Endodermal cell (in vitro differentiated cells): ENCODE data around the gene ARSA. TPM values are rescaled to one million over a fixed set of nuclear protein-coding genes. Genes with fewer than 3 reads are reported as not detected.
A peak's percentile ranks its signal among the peaks of the same experiment; 100 is the strongest.

Source experiments
- DNase-seq: peaks from one replicate; pipeline ENCODE4 v3.0.0-alpha.2; 2017
- H3K27ac ChIP-seq: 2 replicates; pipeline ENCODE4 v1.5.1; 2013; ENCODE audit warnings: mild to moderate bottlenecking, low read depth, low read length, moderate library complexity
- H3K27me3 ChIP-seq: 2 replicates; pipeline ENCODE4 v1.6.1; 2013; ENCODE audit warnings: mild to moderate bottlenecking, low read length, moderate library complexity; ENCODE audit not compliant: insufficient read depth, control insufficient read depth, poor library complexity, severe bottlenecking
- H3K36me3 ChIP-seq: 2 replicates; pipeline ENCODE4 v1.7.0; 2013; ENCODE audit warnings: mild to moderate bottlenecking, low read length, moderate library complexity; ENCODE audit not compliant: control insufficient read depth, insufficient read depth
- H3K4me1 ChIP-seq: one replicate; pipeline ENCODE4 v1.7.0; 2013; ENCODE audit warnings: low read length; ENCODE audit not compliant: control insufficient read depth, insufficient read depth
- H3K4me3 ChIP-seq: 2 replicates; pipeline ENCODE4 v1.5.1; 2013; ENCODE audit warnings: mild to moderate bottlenecking, low read length, moderate library complexity
- H3K9ac ChIP-seq: 2 replicates; pipeline ENCODE4 v1.6.1; 2013; ENCODE audit warnings: mild to moderate bottlenecking, low read length, moderate library complexity; ENCODE audit not compliant: poor library complexity, severe bottlenecking; ENCODE audit errors: extremely low read depth
- H3K9me3 ChIP-seq: 2 replicates; pipeline ENCODE4 v1.6.1; 2013; ENCODE audit warnings: mild to moderate bottlenecking, low read length, moderate library complexity; ENCODE audit not compliant: control insufficient read depth
- H3K27ac Mint-ChIP-seq: 2 replicates; pipeline ENCODE4 v1.8.0; 2020; ENCODE audit warnings: mixed read lengths
- H3K27me3 Mint-ChIP-seq: 2 replicates; pipeline ENCODE4 v1.8.0; 2021; ENCODE audit warnings: mild to moderate bottlenecking, mixed read lengths; ENCODE audit not compliant: insufficient read depth
- H3K36me3 Mint-ChIP-seq: 2 replicates; pipeline ENCODE4 v1.8.0; 2020; ENCODE audit warnings: low read depth, mixed read lengths
- H3K4me1 Mint-ChIP-seq: 2 replicates; pipeline ENCODE4 v1.8.0; 2020; ENCODE audit warnings: mixed read lengths
- H3K4me3 Mint-ChIP-seq: 2 replicates; pipeline ENCODE4 v1.8.0; 2020; ENCODE audit warnings: mild to moderate bottlenecking, moderate library complexity, mixed read lengths
- H3K9me3 Mint-ChIP-seq: 2 replicates; pipeline ENCODE4 v1.8.0; 2020; ENCODE audit warnings: mild to moderate bottlenecking, mixed read lengths
- WGBS, 2 experiments: methylation state at CpG; one replicate each; pipeline versions ENCODE4 v1.1.5 to v1.1.7; 2013; ENCODE audit warnings: missing lambda C conversion rate in 2 of 2, mixed read lengths in 1 of 2; ENCODE audit not compliant: insufficient coverage in 1 of 2, insufficient read length in 1 of 2; 5-methylcytosine and 5-hydroxymethylcytosine counted together
- total RNA-seq, 2 donors: library from RNA; stranded (reverse); fragmentation: NEBNext Ultra II Directional in 1 of 2; extraction: Animal tissue kit (Norgen Biotek cat#: 25700) in 1 of 2; gene quantifications; 2 replicates in 1 of 2; 3 replicates in 1 of 2; pipeline ENCODE4 v1.2.1, GENCODE V29; 2021
- TF ChIP-seq, protein P1 (sequence below): fragments of 200-600 bp; sonication (generic); conservative IDR thresholded peaks from 2 replicates; pipeline ENCODE4 v1.5.0; 2021; ENCODE audit warnings: antibody characterized with exemption, mild to moderate bottlenecking

Gene ARSA
- total RNA-seq, 2 donors from 2014 or later, result 28.6 to 30.6 TPM

DNA sequence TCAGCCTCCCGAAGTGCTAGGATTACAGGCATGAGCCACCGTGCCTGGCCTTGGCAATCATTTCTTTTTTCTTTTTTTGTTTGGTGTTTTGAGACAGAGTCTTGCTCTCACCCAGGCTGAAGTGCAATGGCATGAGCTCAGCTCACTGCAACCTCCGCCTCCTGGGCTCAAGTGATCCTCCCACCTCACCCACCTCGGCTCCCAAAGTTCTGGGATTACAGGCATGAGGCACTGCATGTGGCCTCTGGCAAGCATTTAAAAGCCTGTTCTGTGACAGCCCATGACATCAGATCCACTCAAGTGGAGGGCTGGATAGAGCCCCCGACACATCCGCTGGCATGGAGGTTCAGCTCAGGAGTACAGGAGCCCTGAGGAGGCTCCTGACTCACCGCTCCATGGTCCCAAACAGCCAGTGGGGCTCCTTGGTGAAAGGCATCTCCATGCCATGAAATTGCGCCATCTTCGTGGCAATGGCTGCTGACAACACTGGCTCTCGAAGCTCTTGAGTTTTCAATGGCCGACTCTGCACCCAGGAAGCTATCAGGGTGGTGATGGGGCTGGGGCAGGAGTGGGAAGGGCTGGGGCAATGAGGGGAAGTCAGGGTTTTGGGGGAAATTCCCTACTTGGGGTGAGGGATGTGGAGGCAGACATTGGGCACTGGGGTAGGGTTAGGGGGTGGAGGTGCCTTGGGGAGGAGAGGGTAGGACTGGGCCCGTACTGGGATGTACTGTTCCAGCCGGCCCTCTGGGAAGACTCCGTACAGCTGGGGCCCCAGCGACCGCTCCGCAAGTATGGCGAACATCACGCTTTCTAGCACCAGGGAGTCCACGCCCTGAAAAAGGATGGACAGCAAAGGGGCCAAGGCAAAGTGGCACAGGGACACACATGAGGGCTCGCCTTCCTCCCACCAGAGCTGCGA is 46.7 kb downstream of the ARSA start:
- 95 to 98% methylated on average over 20 to 22 of the region's 22 CpGs for WGBS, 2 experiments
- DNase-seq, result no peak
- H3K4me1 Mint-ChIP-seq, result peaks cover 12% of the 10 kb centered on the region

DNA sequence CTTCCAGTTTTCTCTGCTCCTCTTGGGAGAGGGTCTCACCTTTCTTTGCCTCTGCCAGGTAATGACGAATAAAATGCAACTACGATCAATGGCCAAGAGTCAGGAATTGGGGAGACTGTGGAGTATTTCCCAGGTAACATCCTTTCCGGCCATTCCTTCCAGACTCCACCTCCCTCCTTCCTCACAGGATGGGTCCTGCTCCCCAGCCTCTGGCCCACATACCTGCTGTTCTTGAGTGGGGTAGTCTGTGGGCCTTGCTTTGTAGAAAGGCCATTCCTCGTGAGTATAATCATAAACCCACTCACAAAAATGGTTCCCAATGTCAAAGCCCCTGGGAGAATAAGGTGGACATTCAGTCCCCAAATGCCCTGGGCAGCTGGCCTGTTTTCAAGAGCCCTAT is 48.2 kb downstream of the ARSA start:
- DNase-seq, result no peak
- H3K9ac ChIP-seq, result no peak overlapping the region
- H3K4me3 ChIP-seq, result no peak overlapping the region
- no peaks in the 10 kb centered on the region for H3K27me3 Mint-ChIP-seq
- H3K36me3 ChIP-seq, result peaks cover 34% of the 10 kb centered on the region
- H3K9me3 ChIP-seq, result no peaks in the 10 kb centered on the region
- WGBS, 2 experiments, result 86 to 100% methylated on average over 2 to 4 of the region's 4 CpGs
- H3K27ac Mint-ChIP-seq, result peak overlapping the region; percentile 7
- H3K4me1 Mint-ChIP-seq, result peaks cover 10% of the 10 kb centered on the region
- no peaks in the 10 kb centered on the region for H3K27me3 ChIP-seq
- peaks cover 26% of the 10 kb centered on the region for H3K36me3 Mint-ChIP-seq
- no peak overlapping the region for H3K4me3 Mint-ChIP-seq
- peaks cover 6% of the 10 kb centered on the region for H3K4me1 ChIP-seq
- no peak overlapping the region for H3K27ac ChIP-seq
- no peaks in the 10 kb centered on the region for H3K9me3 Mint-ChIP-seq
- TF ChIP-seq, protein P1, sequence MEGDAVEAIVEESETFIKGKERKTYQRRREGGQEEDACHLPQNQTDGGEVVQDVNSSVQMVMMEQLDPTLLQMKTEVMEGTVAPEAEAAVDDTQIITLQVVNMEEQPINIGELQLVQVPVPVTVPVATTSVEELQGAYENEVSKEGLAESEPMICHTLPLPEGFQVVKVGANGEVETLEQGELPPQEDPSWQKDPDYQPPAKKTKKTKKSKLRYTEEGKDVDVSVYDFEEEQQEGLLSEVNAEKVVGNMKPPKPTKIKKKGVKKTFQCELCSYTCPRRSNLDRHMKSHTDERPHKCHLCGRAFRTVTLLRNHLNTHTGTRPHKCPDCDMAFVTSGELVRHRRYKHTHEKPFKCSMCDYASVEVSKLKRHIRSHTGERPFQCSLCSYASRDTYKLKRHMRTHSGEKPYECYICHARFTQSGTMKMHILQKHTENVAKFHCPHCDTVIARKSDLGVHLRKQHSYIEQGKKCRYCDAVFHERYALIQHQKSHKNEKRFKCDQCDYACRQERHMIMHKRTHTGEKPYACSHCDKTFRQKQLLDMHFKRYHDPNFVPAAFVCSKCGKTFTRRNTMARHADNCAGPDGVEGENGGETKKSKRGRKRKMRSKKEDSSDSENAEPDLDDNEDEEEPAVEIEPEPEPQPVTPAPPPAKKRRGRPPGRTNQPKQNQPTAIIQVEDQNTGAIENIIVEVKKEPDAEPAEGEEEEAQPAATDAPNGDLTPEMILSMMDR, result no peak

More for the DNA sequence above, 46.7 kb downstream of the ARSA start:
- H3K27ac Mint-ChIP-seq, result peak overlapping the region; percentile 58
- Histone ChIP-seq H3K4me1 (peaks cover 6% of the 10 kb centered on the region), H3K9me3 (no peaks in the 10 kb centered on the region), H3K27ac (no peak overlapping the region), H3K4me3 (peak overlapping the region; percentile 93), H3K9ac (peak overlapping the region; percentile 75), H3K27me3 (no peaks in the 10 kb centered on the region), H3K36me3 (peaks cover 25% of the 10 kb centered on the region)
- no peaks in the 10 kb centered on the region for H3K9me3 Mint-ChIP-seq
- peak overlapping the region; percentile 72 for H3K4me3 Mint-ChIP-seq
- H3K27me3 Mint-ChIP-seq, result peaks cover 9% of the 10 kb centered on the region
- H3K36me3 Mint-ChIP-seq, result peaks cover 15% of the 10 kb centered on the region
- TF ChIP-seq, protein P1, result no peak

DNA sequence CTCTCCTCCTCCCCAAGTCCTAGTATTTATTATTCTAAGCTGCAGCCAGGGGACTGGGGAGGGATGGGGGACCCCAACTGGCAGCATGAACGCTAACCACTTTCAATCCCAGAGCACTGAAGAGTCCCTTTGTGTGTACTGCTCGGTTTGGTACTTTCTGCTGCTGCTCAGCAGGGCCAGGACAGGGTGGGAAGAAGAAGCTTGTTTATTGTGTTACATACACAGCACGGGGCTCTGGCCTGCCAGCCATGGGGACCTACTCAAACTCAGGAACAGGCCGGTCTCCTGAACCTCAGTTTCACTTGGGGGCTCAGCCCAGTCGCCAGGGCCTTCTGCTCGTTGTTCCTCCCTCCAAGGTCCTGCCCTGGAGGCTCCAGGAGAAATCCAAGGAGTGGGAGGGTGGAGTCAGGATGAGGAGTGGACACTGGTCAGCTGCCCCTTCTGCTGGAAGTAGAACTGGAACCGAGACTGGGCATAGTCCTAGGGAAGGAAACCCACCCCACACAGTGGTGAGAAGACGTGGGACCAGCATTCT is 49.1 kb downstream of the ARSA start:
- Mint-ChIP-seq H3K4me3 (no peak overlapping the region), H3K9me3 (no peaks in the 10 kb centered on the region), H3K4me1 (peaks cover 6% of the 10 kb centered on the region), H3K36me3 (peaks cover 26% of the 10 kb centered on the region), H3K27ac (no peak overlapping the region), H3K27me3 (no peaks in the 10 kb centered on the region)
- Histone ChIP-seq H3K27ac (no peak overlapping the region), H3K9ac (no peak overlapping the region), H3K4me1 (peaks cover 3% of the 10 kb centered on the region), H3K36me3 (peaks cover 43% of the 10 kb centered on the region), H3K4me3 (no peak overlapping the region), H3K9me3 (no peaks in the 10 kb centered on the region), H3K27me3 (no peaks in the 10 kb centered on the region)
- 95% methylated on average over 5 to 8 of the region's 8 CpGs for WGBS, 2 experiments
- TF ChIP-seq, protein P1, result no peak
- no peak for DNase-seq
